ENCODE measurements around the gene TTC28. TPM values are rescaled to one million over a fixed set of nuclear protein-coding genes. Genes with fewer than 3 reads are reported as not detected.

The TTC28 gene
- total and polyA plus RNA-seq, 2 donors (not counting 3 experiments of a cell fraction or from before 2014, with no cell fraction given), result 16.5 to 51.1 TPM

- Histone ChIP-seq H3K9me3 (replicated peaks; ENCODE audit: control insufficient read depth, insufficient read depth, low read length) (no peaks in the 10 kb centered on the region), H3K4me3 (replicated peaks in 1 of 3; ENCODE audit: insufficient read depth in 1 of 3, low read depth in 1 of 3, low read length in 3 of 3) (no peak overlapping the region), H3K36me3 (ENCODE audit: control insufficient read depth in 2 of 2, extremely low read depth in 1 of 2, insufficient read depth in 2 of 2, low read length in 2 of 2) (peaks cover 0 to 2% of the 10 kb centered on the region in 2 experiments), H3K79me2 (ENCODE audit: control insufficient read depth, insufficient read depth, low read length) (no peaks in the 10 kb centered on the region), H4K20me1 (replicated peaks; ENCODE audit: control insufficient read depth, extremely low read depth, insufficient read depth, low read length) (no peaks in the 10 kb centered on the region), H3K9ac (replicated peaks; ENCODE audit: extremely low read depth, insufficient read depth, low read length) (no peak overlapping the region), H3K4me2 (ENCODE audit: insufficient read depth, low read length) (no peak overlapping the region), H3K27ac (ENCODE audit: insufficient read depth, low read depth, low read length) (no peak overlapping the region), H3K27me3 (ENCODE audit: control insufficient read depth in 2 of 2, insufficient read depth in 2 of 2, low read length in 2 of 2) (no peaks in the 10 kb centered on the region), H3K9me1 (replicated peaks; ENCODE audit: control insufficient read depth, extremely low read depth, insufficient read depth, low read length) (no peaks in the 10 kb centered on the region), H2AFZ (ENCODE audit: low read depth, low read length) (no peak overlapping the region), H3K4me1 (ENCODE audit: control insufficient read depth, extremely low read depth, insufficient read depth, low read length) (no peaks in the 10 kb centered on the region)
- intact Hi-C loops (cut with micrococcal nuclease) (no loop called here), dilution Hi-C loops (cut with MboI; ENCODE audit: extremely low pct_ligation_motif_present, low sequenced_read_pairs) (no loop called here)
- ChIA-PET POLR2A (no interaction called here), CTCF (interaction anchor here (1.1 kb wide), 1 partner anchor 30 kb away, joined by 3 read pairs; no protein-coding TSS in a partner anchor)
- TF ChIP-seq EZH2 (IDR thresholded peaks at IDR 0.05; ENCODE audit: borderline replicate concordance, low read depth, low read length, severe bottlenecking), result no peak
- TF ChIP-seq MAX (IDR thresholded peaks at IDR 0.05; ENCODE audit: insufficient read depth, insufficient read length), result no peak
- no peak for TF ChIP-seq JUN (IDR thresholded peaks at IDR 0.05; ENCODE audit: borderline replicate concordance, insufficient read depth, insufficient read length, low read depth)
- TF ChIP-seq GATA2 (IDR thresholded peaks at IDR 0.05; ENCODE audit: insufficient read depth, insufficient read length, low read depth, low read length), result no peak
- TF ChIP-seq POLR2A (IDR thresholded peaks at IDR 0.05; ENCODE audit: low read depth, low read length), result no peak
- no peak for TF ChIP-seq FOS (IDR thresholded peaks at IDR 0.05; ENCODE audit: borderline replicate concordance, insufficient read depth, low read length)
- no peak for TF ChIP-seq MYC (IDR thresholded peaks at IDR 0.05; ENCODE audit: low read depth, low read length)
- no peak for TF ChIP-seq CTCF (IDR thresholded peaks at IDR 0.05; ENCODE audit: extremely low read depth in 1 of 2, insufficient read depth in 1 of 2, low read depth in 1 of 2, low read length in 2 of 2)
- TF ChIP-seq POLR2AphosphoS5 (IDR thresholded peaks at IDR 0.05; ENCODE audit: insufficient read depth, low read depth, low read length), result no peak
- BruUV-seq (replicated peaks), result no TSS peak
- DNase-seq (ENCODE audit: low read depth, low spot score), result no peak
- no peak for FAIRE-seq
Measured at GRCh38 chr22:28630177-28630574, 49.5 kb downstream of the TTC28 start.

Measured in endothelial cell of umbilical vein (primary cell).